ENCODE results near the gene AGAP1.
"Not testable (repeated sequence)": the region's sequence is repeated elsewhere in the genome, so short reads cannot be mapped to it uniquely, and the experiment has no call there.

The AGAP1 gene

DNA sequence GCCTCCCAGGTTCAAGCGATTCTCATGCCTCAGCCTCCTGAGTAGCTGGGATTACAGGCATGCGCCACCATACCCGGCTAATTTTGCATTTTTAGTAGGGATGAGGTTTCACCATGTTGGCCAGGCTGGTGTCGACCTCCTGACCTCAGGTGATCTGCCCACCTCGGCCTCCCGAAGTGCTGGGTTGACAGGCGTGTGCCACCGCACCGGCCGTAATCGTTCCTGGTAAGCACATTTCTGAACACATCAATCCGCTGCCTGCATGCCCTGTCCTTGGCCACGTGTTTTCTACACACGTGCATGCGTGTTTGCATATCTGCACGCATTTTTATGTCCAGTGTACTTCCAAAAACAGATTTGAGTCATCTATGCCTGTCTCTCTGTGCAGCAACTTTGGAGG is 597.0 kb downstream of the AGAP1 start:
- not testable (repeated sequence) for DNase-seq

DNA sequence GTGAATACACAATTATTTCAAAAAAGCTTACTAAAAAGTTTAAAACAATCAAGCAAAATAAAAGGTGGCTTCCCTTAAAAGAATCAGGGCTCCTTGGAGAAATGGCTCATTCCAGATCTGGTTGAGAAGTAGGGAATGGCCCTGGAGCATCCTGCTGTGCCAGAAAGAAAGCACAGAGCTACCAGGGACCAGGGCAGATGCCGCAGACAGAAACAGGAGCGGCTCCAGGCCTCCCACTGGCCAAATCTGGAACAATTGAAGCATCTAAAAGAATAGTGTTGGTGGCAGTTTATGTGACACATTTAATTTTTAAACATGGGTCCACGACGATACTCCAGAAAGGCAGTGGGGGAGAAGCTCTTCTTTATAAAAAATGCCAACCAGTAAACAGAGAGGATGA is 598.9 kb downstream of the AGAP1 start:
- no peak for DNase-seq

DNA sequence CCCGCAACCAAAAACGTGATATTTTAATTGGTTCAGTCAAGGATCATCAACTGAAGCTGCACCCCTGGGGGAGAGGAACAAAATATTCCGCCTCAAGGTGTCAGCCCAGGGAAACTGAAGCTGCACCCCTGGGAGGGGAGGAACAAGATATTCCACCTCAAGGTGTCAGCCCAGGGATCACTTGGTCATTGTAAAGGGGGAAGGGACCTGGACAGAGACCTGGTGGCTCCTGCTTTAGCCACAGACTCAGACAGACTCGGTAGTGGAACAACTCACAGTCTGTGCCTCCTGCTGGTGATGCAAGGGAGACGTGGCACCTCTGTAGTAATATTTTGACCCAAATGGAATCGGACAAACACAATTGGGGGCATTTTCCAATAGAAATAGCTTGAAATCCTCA is 599.3 kb downstream of the AGAP1 start:
- no peak for DNase-seq

DNA sequence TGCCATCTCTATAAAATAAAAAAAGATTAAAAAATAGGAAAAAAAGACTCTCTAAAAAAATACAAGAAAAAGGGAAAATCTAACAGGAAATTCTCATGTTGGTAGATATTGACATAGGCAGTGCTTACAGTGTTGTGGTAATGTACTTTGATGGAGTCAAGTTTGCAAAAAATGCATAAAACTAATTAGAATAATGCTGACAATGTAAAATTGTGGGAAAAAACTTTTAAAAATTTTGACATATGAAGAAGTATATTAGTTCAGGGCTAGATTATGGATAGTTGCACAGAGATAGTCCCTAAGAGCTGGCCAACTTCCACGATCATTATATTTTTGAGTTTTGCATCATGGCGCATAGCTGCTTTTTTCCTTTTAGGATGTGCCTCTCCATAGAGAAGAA is 601.7 kb downstream of the AGAP1 start:
- DNase-seq, result no peak

DNA sequence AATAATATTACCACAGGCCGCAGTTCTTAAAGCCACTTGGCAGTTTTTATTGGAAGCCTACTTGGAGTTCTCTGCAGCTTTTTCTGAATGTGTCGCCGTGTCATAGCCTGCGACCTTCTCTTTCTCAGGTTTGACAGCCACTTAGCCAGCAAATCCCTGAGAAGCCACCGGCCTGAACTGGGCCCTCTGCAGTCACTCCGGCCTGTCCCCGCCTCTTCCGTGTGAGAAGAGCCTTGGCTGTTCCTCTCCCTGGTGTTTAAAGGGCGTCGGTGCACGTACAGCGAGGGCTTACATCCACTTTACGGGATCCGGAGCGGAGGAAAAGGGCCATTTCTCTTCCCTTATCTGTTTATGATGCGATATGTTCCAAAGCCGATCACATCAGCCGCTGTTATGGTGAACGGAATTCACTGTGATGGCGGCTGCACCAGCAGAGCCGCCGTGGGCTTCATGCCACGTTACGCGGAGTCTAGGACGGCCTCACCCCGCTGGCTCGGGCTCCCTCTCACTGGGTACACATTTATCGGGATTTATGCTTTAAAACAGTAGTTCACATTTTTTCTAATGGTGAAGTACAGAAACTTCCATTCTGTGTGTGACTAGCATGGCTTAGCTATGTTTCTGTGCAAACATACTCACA is 607.6 kb downstream of the AGAP1 start:
- DNase-seq, result no peak

DNA sequence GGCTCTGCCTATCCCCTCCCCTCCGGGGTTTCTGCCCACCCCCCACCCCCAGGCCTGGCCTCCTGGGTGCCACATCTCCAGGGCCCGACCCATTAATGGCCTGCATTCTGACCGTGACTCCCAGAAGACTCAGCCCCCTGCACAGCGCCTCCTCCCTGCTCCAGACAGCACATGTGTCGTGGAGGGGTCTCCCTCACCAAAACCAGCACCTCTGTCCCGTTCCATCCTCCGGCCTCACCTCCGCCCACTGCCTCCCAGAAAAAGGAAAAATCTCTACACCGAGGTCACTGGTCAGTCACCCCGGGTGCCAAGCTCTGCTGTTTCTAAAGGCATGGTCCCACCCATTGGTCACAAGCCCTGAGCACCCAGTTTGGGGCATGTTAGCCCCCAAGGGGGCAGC is 609.1 kb downstream of the AGAP1 start:
- DNase-seq, result no peak

DNA sequence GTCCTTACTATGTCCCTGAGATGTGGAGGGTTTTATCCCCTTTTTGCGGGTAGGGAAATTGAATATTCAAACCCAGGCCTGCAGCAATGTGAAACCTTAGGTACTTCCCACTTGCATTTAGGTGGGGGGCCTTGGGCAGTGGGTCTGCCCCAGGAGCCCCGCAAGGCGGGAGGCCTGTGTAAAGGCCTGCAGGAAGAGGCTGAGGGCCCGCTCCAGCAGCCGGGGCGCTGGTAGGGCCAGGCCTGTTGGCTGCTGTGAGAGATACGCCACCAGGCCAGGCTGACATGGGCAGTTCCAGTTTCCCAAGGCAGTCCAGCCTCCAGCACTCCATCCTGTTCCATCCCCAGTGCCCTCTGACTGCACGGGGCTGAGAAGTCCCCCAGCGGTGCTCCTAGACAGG is 610.1 kb downstream of the AGAP1 start:
- no peak for DNase-seq

DNA sequence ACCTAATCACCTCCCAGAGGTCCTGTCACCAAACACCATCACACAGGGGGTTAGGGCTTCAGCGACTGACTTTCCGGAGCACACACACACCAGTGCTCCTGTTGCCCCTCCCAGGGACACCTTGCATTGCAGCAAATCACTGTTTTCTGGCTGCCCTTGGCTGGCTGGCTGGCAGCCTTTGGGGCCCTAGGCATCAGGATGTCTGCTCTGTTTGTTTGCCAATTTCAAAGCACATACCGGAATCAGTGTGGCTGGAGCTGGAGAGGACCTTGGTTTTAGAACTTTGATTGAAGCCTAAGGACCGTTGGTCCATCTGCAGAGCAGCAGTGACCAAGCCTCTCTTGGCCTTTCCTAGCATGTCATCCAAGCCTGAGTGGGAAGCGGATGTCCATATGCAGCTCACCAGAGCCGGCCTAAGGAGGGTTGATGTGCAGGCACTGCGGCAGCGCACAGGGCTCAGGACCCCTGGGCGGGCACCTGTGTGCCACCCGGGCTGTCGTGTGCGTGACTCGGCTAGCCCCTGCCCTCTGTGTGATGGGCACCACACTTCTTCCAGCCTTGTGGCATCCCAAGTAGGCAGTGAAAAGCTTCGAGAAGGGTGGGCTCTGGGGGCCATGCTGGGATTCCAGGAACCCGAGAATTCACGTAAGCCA is 612.2 kb downstream of the AGAP1 start:
- DNase-seq, result no peak

DNA sequence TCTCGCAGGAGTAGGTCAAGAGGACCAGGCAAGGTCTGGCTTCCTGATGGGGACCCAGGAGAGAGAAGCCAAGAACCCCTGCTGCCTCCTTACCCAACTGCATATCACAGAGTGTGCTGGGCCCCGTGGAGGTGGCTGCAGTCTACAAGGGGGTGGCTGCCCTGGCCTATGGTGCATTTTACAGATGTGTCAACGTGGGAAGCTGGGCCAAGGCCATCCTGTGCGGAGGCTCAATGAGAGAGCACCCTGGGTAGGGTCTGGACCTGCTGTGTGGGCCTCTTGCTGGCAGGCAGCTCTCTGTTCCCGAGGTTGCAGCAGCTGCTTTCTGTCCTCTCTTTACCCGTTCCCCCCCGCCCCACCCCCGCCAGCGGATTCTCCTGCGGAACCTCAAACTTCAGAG is 612.9 kb downstream of the AGAP1 start:
- DNase-seq, result no peak

DNA sequence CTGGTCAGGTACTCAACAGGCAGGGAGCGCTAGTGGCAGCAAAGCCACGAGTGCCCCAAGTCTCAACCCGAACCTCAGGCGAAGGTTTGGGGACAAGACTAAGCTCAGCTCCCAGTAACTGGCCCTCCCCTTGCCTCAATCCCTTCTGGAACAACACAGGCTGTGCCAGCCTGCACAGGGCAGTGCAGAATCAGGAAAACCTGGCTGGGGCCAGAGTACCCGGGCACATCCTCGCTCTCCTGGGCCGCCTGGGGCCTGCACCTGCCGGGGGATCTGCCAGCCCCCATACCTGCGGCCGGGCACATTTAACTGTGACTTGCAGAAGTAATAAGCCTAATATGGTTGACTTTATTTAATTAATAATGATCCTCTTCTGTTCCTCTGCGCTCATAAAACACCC is 613.7 kb downstream of the AGAP1 start:
- no peak for DNase-seq

DNA sequence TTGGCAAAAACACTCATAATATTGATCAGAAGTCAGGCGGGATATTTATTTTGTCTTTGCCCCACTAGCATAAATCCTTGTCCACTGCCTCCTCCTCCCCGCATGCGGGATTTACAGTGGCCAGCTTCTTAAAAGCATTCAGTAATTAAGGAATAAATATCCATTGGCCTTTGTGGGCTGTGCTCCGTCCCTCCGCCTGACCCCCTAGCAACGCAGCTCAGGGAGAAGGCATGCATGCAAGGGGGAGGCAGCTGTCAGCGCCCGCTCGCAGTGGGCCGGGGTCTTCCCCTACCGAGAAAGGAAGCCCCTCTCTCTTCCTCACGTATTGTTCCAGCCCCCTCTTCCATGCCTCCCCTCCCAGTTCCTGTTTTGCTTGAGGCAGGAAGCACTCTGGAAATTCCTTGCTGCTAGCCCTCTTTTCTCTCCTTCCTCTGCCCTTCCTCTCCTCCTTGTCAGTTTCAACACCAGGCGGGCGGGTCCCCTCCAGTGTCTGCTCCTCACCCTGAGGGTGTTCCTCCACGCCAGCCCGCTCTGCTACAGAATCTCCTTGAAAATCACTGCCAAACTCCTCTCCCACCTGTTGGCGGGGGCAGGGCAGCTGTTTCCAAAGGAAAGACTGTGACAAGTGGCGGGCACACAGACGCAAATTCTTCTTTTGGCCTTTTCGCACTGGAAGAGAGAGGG is 614.2 kb downstream of the AGAP1 start:
- no peak for DNase-seq

DNA sequence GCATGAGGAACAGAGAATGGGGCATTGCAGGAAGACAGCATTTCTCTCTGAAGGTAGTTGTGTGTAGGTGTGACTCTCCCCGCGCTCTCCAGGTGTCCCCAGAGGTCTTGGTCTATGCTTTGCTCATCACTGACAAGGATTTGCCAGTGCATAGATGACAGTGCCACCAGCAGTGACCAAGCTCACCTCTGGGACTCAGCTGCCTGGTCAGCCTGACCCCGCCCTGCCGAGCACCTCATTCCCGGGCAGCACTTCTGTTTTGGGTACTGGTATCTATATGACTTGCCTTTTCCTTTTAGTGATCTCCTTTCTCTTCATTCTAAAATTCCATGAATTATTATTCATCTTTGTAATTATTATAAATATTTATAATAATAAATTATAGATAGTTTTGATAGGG is 615.2 kb downstream of the AGAP1 start:
- DNase-seq, result no peak

DNA sequence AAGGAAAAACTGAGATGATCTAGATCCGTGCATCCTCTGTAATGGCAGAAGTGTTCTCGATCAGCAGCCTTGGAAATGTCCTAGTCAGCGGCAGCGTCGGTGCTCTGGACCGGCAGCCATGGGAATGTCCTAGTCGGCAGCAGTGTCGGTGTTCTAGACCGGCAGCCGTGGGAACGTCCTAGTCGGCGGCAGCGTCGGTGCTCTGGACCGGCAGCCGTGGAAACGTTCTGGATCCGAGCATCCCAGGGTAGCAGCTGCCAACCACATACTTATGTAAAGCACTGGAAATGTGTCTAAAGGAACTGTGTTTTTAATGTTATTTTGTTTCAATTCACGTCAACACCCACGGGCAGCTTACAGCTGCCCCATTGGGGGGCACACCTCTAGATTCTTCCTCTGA is 615.6 kb downstream of the AGAP1 start:
- no peak for DNase-seq

DNA sequence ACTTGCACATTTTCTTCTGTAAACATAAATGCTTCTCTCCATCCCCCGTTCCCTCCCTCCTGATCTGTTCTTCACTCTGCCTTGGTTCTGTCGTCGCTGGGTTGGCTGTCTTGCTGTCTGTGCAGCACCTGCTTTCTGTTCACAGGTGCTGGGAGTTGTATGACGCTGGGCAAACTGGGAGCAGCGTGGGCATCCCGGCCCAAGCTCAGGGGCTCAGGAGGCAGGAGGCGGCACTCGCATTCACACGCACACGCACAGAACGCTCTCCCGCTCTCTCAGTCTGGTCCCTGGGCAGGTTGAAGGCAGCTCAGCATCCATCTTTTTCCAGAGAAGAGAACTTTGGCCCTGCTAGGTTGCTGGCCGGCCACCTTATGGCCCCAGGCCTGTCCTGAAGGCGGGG is 618.6 kb downstream of the AGAP1 start:
- DNase-seq, result no peak

DNA sequence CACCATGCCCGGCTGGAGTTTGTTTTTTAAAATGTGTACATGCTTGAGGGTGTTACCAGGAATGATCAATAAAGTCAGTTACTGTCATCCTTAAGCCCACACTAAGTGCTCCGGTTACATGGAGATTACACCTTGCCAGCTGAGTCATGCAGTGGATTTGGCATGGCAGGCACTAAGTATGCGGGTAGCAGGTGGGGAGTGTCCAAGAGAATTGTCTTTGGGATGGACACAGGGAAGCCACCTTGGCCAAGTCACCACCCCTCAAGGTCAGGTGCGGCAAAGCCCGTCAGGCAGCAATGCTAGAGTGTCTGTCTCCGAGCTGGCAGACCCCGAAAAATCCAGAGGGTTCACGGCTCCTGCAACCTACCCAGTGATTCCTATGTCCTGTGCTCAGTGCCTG is 619.6 kb downstream of the AGAP1 start:
- DNase-seq, result no peak

DNA sequence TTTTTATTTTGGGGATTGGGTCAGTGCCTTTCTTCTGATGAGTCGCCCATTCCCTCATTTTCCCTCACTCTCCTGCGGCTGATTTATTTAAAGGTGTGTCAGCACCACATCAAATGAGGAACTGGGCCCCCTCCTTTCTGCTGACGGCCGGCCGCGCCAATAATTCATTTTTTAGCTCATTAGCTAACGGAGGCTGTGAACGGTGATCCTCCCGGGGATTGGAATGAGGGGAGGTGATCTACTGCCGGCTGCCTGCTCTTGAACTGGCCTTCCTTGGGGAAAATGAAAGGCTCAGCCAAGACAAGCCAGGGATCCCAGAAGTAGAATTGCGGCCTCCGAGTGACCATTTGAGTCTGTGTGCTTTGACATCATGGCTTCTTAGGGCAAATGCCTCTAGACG is 620.1 kb downstream of the AGAP1 start:
- no peak for DNase-seq

DNA sequence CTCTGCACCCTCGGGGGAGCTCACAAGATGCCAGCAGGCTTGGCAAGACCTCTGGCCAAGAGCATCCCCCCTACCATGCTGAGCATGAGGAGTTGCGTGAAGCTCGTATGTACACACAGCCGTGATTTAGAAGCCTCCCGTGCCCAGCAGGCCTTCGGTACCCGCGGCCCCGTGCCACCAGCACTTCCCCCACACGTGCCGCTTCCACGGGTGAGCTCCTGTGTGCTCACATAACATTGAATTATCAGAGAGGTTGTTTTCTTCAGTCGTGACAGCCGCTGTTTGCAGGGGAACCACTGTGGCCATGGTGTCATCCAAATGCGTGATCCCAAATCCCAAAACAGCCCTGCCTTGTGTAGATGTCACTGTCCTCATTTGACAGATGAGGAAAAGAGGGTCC is 621.1 kb downstream of the AGAP1 start:
- DNase-seq, result no peak

DNA sequence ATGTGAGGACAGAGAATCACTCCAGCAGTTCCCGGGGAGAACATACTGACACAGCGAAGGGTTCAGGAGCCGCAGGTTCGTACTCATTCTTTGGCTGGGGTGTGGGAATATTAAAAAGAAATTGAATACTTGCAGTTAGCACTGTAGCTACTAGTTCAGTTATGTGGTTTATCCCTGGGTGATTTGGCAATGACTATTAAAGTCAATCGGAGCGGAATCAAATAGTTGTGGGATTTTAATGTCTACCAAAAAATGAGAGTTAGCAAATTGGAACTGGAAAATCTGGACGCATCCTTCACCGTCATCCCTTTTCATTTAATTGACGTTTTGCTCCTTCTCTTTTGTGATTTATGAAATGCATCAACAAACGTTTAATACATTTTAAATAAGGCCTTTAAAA is 623.6 kb downstream of the AGAP1 start:
- DNase-seq, result no peak

DNA sequence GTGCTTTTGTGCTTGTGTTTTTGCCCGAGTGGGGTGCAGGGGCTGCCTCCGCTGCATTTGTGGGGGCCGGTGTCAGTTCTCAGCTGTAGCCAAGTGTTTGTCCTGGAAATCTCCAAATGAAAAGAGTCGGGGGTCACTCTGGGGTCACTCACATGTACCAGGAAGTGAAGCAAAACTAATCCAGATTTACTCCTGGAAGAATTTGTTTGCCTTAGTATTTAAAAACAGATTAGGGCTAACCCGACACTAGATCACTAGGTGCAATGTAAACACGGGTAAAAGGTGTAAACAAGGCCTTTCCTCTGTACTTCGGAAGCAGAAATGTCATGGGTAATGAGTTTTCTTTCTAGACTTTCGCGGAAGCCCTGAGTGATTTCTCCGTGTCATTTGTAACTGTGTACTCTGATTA is 624.0 kb downstream of the AGAP1 start:
- DNase-seq, result peak; percentile 23

DNA sequence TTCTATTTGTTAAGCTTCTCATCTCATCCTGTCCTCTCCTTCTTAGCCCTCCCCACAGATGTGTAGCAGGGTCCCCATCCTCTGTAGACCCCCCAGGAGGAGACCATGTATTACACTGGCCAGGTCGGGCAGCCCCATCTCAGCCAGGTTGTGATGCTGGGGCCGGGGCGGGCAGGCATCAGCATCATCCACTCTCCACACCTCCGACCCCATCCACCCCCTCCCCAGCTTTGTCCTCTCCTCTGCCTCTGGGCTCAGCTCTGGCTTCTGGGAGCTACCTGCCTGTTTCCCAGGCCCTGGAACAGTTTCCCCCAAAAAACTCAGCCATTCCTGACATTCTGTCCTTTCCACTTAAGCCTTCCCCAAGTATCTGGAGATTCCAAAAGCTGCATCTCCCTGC is 625.2 kb downstream of the AGAP1 start:
- DNase-seq, result no peak

DNA sequence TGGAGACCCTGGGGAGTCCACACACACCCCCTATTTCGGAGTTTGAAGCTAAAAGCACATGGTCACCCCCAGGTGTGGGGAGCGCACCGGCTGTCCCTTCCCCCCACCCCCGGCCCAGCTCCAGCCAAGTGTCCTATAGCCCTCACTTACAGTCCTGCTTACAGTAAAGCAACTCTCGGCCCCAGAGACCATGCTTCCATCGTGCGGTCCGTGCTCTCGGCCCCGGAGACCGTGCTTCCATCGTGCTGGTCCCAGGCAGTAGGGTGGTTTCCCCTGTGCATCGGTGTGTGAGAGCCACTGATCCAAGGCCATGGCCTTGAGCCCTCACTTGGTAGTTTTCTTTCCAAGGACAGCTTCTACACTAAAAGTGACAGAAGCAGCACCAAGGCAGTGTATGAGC is 625.6 kb downstream of the AGAP1 start:
- DNase-seq, result no peak

DNA sequence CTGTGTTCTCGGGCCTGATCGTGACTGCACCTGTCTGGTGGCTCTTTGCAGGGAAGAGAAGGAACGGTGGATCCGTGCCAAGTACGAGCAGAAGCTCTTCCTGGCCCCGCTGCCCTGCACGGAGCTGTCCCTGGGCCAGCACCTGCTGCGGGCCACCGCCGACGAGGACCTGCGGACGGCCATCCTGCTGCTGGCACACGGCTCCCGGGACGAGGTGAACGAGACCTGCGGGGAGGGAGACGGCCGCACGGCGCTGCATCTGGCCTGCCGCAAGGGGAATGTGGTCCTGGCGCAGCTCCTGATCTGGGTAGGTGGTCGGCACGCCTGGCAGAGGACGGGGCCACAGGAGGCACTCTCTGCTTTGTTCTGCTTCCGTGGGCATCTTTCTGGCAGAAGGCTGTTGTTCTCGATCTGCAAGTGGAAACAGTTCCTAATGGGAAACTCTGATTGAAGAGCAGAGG is 626.3 kb downstream of the AGAP1 start:
- DNase-seq, result peak; percentile 80

DNA sequence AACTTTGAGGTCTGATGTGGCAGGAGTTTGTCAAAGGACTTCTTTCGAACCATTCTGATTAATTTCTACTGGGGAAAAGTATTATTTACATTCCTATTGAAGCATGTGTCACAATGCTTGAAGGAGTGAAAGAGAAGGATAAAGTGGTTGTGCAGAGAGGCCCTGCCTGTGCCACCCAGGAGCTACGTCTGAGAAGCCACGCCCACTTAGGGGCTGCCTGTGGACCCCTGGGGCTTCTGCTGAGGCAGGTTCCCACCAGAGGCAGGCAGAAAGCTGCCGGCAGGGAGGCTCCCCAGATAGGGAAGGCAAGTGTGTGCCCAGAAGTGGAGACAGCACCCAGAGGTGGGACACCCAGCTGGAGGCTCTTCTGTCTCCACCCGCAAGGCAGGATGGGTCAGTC is 627.0 kb downstream of the AGAP1 start:
- no peak for DNase-seq

DNA sequence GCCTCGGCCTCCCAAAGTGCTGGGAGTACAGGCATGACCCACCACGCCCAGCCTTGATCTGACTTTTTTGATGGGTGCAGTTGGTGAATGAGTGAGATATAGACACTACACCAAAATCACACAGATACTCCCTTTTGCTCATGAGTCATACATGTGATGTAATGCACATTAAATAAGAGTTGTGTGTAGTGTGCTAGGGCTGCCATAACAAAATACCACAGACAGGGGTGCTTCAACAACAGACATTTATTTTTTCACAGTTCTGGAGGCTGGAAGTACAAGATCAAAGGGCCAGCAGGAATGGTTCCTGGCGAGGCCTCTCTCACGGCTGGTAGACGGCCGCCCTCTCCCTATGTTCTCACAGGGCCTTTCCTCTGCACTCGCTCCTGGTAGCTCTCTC is 627.7 kb downstream of the AGAP1 start:
- DNase-seq, result no peak

DNA sequence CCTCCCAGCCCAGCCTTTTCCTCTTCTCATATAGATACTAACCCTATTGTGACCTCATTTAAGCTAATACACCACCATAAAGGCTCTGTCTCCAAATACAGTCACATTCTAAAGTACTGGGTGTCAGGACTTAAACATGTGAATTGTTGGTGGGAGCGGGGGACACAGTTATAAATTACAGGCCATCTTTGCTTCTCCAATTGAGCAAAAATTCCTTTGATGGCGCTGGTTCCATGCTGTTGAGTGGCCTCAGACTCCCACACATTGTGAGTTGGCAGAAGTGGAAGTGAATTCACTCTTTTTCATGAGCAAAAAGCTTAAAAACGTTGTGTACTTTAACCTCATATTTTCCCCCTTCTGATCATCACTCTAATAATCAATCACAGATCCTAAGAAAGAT is 628.4 kb downstream of the AGAP1 start:
- DNase-seq, result no peak
